ENCODE measurements around the gene KRT20.
"Not testable (repeated sequence)": the region's sequence is repeated elsewhere in the genome, so short reads cannot be mapped to it uniquely, and the experiment has no call there.

Gene KRT20

DNA sequence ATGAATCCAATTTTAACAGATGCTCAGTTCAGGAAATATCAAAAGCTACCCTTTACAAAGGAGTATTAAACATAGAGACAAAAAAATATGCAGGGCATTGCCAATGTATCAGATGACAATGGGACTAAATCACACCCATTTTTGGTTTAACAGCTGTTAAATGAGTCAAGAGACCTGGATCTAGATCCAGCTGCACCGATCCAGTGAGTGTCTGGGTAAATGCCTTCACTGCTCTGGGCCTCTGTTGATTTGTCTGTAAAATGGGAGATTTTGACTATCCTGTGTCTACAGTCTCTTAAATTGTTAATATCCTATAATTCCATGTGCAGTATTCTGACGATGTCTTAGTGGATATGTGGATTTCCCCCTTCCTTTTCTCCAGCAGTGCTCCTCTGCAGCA is 36.0 kb upstream of the KRT20 start:
- Histone ChIP-seq H3K27me3 (peaks cover 27% of the 10 kb centered on the region), H3K36me3 (peaks cover 73% of the 10 kb centered on the region), H3K4me1 (ENCODE audit: control insufficient read depth in 1 of 2, insufficient read depth in 1 of 2, low read depth in 1 of 2, low read length in 1 of 2) (peaks cover 0 to under 1% of the 10 kb centered on the region in 2 experiments), H3K9me3 (no peaks in the 10 kb centered on the region), H3K4me3 (ENCODE audit: low read depth in 1 of 2, low read length in 1 of 2) (no peak overlapping the region), H3K27ac (no peak overlapping the region)
- TF ChIP-seq, protein P1, sequence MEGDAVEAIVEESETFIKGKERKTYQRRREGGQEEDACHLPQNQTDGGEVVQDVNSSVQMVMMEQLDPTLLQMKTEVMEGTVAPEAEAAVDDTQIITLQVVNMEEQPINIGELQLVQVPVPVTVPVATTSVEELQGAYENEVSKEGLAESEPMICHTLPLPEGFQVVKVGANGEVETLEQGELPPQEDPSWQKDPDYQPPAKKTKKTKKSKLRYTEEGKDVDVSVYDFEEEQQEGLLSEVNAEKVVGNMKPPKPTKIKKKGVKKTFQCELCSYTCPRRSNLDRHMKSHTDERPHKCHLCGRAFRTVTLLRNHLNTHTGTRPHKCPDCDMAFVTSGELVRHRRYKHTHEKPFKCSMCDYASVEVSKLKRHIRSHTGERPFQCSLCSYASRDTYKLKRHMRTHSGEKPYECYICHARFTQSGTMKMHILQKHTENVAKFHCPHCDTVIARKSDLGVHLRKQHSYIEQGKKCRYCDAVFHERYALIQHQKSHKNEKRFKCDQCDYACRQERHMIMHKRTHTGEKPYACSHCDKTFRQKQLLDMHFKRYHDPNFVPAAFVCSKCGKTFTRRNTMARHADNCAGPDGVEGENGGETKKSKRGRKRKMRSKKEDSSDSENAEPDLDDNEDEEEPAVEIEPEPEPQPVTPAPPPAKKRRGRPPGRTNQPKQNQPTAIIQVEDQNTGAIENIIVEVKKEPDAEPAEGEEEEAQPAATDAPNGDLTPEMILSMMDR (IDR thresholded peaks at IDR 0.05) = no peak

DNA sequence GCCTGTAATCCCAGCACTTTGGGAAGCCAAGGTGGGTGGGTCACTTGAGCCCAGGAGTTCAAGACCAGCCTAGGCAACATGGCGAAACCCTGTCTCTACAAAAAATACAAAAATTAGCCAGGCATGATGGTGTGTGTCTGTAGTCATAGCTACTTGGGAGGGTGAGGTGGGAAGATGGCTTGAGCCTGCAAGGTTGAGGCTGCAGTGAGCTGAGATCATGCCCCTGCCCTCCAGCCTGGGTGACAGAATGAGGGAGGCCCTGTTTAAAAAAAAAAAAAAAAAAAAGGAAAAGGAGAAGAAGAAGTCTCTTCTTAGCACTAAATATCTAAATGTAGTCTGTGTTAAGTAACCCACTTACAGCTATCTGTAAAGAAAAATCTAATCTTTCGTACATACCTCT is 32.1 kb upstream of the KRT20 start:
- H3K4me1 ChIP-seq (ENCODE audit: control insufficient read depth in 1 of 2, insufficient read depth in 1 of 2, low read depth in 1 of 2, low read length in 1 of 2) = peaks cover 27 to 39% of the 10 kb centered on the region in 2 experiments
- H3K9me3 ChIP-seq = not testable (repeated sequence)

DNA sequence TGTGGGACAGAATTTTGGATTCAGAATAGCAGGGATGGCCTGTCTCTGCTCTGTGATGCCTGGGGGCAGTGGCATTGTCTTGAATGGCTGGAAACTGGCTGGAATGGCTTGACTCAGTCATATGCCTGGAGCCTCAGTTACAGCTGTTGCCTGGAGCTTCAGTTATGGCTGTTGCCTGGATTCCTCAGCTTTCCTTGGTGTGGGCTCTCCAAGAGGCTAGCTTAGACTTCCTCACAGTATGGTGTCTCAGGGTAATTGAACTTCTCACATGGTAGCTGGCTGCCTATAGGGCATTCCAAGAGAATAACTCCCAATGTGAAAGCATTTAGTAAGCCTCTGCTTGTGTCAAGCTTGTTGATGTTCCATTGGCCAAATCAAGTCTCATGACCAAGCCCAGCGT is 31.3 kb upstream of the KRT20 start:
- H3K4me1 ChIP-seq (ENCODE audit: control insufficient read depth in 1 of 2, insufficient read depth in 1 of 2, low read depth in 1 of 2, low read length in 1 of 2) = peaks cover 35 to 46% of the 10 kb centered on the region in 2 experiments

More for the DNA sequence above, 32.1 kb upstream of the KRT20 start:
- H3K4me3 ChIP-seq (ENCODE audit: low read depth in 1 of 2, low read length in 1 of 2); H3K27me3 ChIP-seq; H3K27ac ChIP-seq: not testable (repeated sequence)
- peaks cover 41% of the 10 kb centered on the region for H3K36me3 ChIP-seq

DNA sequence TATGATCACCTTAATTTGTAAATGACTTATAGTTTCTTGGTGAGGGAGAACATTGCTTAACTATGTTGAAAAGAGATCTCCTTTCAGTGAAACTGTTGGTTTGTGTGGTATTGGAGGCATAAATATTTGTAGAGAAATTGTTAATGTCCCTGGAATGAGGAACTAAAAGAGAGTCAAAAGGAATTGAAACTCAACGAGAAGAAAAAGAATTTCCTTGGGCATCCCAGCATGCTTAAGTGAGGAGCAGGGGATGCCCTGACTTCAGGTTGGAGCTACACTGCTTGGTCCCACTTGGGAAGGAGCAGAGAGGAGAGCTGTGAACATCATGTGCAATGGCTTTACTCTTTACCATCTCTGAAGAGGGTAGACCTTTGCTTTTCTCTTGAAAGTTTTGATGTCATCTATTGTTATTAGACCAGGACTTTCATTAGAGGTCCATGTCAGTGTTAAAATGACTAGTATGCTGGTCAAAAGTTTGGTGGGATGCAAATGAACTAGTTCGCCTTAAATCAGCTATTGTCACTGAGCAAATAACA is 30.7 kb upstream of the KRT20 start:
- Histone ChIP-seq H3K4me3 (ENCODE audit: low read depth in 1 of 2, low read length in 1 of 2) (no peak overlapping the region), H3K27ac (peak overlapping the region; percentile 42), H3K36me3 (peaks cover 34% of the 10 kb centered on the region), H3K27me3 (no peaks in the 10 kb centered on the region), H3K4me1 (ENCODE audit: control insufficient read depth in 1 of 2, insufficient read depth in 1 of 2, low read depth in 1 of 2, low read length in 1 of 2) (peaks cover 39 to 52% of the 10 kb centered on the region in 2 experiments), H3K9me3 (no peaks in the 10 kb centered on the region)
- TF ChIP-seq, protein P1 (IDR thresholded peaks at IDR 0.05) = no peak

More for the DNA sequence above, 31.3 kb upstream of the KRT20 start:
- Histone ChIP-seq H3K36me3 (peaks cover 35% of the 10 kb centered on the region), H3K27ac (no peak overlapping the region), H3K4me3 (ENCODE audit: low read depth in 1 of 2, low read length in 1 of 2) (no peak overlapping the region), H3K9me3 (no peaks in the 10 kb centered on the region), H3K27me3 (no peaks in the 10 kb centered on the region)
- TF ChIP-seq, protein P1 (IDR thresholded peaks at IDR 0.05) = no peak

DNA sequence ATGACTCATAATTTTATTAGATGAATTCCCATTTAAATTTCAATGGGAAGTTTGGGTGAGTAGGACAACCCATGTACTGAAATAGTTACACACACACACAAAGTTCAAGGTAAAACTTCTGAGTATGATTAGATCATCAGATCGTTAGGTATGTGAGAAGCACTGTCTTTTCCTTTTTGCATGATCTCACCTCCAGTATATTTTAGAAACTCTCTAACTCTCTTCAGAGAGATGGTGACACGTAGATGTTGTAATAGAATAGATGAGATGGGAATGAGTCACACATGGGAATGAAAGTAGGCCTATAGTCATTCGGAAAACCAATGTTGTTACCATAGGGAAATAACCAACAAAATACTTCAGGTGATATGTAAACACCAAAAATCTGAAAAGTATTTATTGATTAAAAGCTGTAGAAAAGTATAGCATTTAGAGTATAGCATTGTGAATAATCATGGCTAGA is 30.2 kb upstream of the KRT20 start:
- H3K27ac ChIP-seq = no peak overlapping the region

More for the DNA sequence above, 30.2 kb upstream of the KRT20 start:
- Histone ChIP-seq H3K4me3 (ENCODE audit: low read depth in 1 of 2, low read length in 1 of 2) (no peak overlapping the region), H3K4me1 (ENCODE audit: control insufficient read depth in 1 of 2, insufficient read depth in 1 of 2, low read depth in 1 of 2, low read length in 1 of 2) (peaks cover 45 to 57% of the 10 kb centered on the region in 2 experiments), H3K27me3 (no peaks in the 10 kb centered on the region), H3K36me3 (peaks cover 34% of the 10 kb centered on the region), H3K9me3 (no peaks in the 10 kb centered on the region)
- TF ChIP-seq, protein P1 (IDR thresholded peaks at IDR 0.05) = no peak
